Vagina (tissue), 2 donors: Measurements from ENCODE around the gene ACSS3.

Source experiments
- CTCF ChIP-seq, 3 experiments: fragments of 450-650 bp in 2 of 3; fragments of 200-600 bp in 1 of 3; sonication (generic) in 1 of 3; IDR thresholded peaks; one replicate each; pipeline ENCODE4 v1.5.1; 2017 to 2019; ENCODE audit warnings: antibody characterized with exemption in 3 of 3, mild to moderate bottlenecking in 2 of 3, moderate library complexity in 2 of 3
- POLR2A ChIP-seq, 2 donors: fragments of 450-650 bp; IDR thresholded peaks; one replicate each; pipeline ENCODE4 v1.6.1; 2017; ENCODE audit warnings: antibody characterized with exemption in 2 of 2, mild to moderate bottlenecking in 2 of 2, moderate library complexity in 2 of 2

DNA sequence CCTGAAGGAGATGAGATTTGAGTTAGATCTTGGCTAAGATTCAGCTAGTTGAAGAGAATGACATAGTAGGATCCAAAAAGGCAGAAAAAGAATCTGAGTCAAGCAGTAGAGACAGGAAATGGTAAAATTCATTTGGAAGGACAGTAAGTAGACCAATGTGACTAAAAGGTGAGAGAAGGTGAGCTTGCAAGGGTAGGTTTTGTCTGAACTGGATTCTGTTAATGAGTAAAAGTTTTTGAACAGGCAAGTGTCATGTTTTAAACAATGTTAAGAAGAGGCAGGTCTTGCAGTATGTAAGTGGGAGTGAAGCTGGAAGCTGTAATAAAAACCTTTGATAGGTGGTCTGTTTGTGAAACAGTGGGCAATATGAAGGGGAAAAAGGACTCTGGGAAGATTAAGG lies 58.6 kb downstream of the ACSS3 start:
- TF ChIP-seq CTCF (IDR thresholded peaks at IDR 0.05) = no peak
- TF ChIP-seq POLR2A (IDR thresholded peaks at IDR 0.05) = no peak
